HG03139 (cell line): ENCODE results near the gene RNASE13.

Experiments used
- ATAC-seq: cut with Tn5 transposase; IDR thresholded peaks from one replicate; pipeline ENCODE4 v1.9.1; 2021; ENCODE audit not compliant: unreplicated experiment

RNASE13 gene

DNA sequence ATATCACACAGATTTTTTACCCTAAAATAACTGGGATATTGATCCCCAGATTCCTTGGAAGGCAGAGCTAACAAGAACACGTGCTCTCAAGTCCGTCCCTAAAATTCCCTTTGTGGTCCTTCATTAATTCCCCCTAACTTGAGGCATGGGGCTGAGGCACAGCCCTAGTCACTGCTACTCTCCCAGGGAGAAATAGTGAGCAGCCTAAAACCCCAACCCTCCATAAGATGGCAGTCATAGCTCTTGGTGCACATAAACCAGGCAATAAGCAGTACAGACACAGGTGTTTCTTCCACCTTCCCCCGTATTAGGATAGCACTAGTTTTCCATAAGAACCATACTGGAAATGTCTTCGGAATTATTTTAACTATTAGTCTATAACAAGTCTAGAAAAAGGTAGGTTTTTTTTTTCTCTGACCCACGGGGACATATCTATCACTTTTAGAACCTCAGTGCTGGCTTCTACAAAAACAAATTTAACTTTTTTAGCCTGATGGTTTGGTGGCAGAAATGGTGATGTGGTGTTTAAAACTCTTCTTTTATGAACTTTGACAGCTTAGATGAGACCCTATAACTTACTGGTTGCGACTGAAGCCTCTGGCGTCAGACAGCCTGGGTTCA, 32.4 kb upstream of the RNASE13 start:
- ATAC-seq = no peak

DNA sequence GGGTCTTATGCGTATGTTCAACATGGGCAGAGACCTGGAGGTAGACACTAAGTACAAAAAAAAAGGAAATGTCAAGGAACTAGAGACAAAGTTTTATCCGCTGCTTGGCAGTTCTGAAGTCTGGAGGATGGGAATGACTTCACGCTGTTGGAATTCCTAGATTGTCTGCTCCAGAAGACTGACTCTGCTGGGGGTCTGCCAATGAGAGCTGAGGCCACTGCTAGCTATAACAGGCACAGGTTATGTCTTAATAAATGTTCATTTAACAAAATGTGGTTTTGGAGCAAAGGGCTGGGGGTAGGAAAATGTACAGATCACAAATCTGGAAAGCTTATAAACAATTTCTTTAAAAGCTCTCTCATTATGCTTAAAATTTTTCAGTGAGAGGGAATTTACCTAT, 28.9 kb upstream of the RNASE13 start:
- ATAC-seq = no peak

DNA sequence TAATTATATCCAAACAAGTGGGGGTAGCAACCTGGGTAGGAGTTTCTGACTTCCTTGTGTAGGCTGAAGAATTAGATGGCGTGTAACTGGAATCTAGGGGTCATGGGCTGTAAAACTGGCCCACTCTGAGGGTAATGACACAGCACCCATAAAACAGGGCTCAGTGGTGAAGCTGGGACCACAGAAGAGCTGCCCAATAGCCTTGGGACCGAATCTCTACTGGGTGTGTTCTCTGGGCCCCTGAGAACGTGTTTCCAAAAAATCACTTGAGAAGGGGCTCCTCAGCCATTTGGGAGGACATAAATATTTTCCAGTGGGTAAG, 26.7 kb upstream of the RNASE13 start:
- no peak for ATAC-seq

DNA sequence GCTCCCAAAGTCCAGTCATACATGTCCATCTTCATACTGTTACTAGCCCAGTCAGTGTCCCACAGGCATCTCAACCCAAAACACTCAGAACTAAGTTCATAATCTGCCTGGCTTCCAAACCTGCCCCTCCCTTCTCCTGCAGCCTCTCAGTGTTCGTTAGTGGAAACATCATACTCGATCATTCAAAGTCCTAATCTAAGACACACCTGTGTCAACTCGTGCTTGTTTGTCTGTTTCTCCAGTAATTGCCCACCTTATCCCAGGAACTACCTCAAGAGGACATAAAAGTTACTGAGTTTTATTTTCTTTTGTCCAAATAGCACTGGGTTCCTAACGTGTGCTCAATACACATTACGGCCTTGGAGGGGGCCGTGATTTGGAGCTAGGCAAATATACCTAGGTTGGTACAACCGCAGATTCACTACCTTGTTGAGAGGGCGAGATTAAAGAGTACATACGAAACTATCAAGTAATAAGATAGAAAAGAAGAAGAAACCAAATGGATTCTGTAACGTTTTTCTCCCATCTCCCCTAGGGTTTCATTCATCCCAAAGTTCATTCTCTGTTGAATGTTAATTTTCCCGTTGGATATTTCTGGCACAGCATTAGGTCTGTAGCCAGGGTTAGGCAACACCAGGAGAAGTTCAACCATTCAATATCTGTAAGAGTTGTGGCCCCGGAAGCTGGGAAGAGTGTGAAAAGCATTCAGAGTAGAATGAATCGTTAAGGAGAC, 26.2 kb upstream of the RNASE13 start:
- no peak for ATAC-seq

DNA sequence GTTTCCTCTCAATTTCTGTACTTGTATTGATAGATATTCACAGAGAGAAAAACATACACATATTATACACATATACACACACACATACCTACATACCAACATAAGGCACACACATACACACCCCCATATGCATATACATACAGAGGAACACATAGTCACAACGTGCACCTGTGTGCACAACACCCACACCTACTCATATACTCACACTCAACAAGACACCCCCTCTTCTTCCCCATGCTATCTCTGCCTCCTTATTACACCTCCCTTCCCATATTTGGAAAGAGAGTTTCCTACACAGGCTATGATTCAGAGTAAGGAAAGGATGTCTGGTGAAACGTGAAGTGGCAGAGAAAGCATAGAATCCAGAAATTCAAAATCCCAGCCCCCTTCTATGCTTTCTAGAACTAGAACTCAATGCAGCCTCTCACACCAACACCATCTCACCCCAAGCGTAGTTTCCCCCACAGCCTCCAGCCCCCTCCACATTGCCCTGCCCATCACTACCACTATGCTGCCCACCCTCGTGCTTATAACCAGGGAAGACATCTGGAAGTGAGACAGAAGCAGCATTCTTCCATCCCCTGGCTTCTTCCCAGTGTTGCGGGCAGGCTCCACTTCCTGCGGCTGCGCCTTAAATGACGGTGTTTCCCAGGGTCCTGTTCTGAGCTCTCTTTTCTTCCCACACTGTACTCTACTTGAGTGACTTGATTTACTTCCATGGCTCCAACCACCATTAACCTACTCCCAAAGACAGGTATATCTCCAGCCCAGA, 25.4 kb upstream of the RNASE13 start:
- ATAC-seq = no peak

DNA sequence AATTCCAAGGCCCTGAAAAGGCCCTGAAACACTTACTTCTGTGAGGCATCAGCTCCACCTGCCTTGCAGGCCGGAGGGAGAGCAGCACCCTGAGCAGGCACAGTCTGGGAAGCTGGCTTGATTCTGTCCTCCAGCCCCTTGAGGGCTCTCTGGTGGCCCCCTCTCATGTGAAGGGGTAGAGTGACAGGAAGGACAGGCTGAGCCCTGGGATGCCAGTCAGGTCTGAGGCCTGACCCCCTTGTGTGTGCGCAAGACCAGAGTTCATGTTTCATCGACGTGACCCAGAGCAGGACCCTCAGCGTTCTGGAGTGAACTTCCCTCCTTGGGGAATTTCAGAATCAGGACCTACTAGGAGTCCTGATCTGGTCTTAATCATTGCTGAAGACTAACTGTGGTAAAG, 24.3 kb upstream of the RNASE13 start:
- ATAC-seq = no peak

DNA sequence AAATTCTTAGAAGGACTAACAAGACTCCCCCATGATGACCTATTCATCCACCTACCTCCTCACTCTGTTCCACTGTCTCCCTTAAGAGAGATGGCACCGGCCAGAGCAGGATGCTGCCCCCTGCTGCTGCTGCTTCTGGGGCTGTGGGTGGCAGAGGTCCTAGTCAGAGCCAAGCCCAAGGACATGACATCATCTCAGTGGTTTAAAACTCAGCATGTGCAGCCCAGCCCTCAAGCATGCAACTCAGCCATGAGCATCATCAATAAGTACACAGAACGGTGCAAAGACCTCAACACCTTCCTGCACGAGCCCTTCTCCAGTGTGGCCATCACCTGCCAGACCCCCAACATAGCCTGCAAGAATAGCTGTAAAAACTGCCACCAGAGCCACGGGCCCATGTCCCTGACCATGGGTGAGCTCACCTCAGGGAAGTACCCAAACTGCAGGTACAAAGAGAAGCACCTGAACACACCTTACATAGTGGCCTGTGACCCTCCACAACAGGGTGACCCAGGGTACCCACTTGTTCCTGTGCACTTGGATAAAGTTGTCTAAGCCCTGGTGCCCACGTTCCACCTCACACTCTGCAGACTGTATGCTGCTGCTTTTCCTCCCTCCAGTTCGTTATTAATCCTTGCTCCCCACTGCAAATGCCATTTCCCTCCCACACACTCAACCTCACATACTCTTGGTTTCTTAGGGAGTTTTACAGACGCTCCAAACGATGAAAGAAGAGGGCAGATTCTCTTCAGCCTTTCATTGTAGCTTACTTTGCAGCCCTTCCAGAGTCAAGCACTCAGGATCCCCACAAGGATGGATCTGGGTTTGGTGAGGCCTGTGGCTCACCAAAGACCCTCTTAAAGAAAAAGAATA, 23.4 kb upstream of the RNASE13 start, which contains the start of gene RNASE8:
RNASE8 (plus strand) TSS at position 20 of the 873 bp plus-strand sequence; CDS start at position 91, 71 bp downstream.
- no peak for ATAC-seq

DNA sequence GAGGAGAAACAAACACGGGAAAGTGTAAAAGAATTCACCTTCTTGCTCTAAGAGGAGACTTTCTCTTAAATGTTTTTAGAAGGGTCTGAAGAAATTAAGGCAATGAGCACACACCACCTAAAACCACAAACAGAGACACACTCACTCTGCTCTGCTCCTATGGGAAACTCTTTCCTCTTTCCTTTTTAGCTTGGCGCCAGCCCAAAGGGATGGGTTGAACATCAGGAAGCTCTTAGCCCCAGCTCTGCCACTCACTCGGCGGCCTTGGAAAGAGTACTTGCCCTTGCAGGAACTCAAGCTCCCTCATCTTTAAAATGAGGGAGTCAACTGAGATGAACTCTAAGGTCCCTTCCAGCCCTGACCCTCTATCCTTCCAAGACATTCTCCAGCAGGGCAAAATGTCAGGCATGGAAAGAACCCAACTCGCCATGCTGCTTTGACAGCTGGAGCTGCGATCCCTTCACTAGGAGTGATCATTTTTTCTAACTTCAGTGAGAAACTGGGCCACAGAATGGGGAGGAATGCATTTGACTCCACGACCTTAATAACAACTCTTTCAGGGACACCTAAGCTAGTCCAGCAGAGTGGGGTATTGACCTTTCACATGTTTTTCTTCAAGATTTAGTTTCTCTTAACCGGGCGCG, 22.0 kb upstream of the RNASE13 start:
- no peak for ATAC-seq

DNA sequence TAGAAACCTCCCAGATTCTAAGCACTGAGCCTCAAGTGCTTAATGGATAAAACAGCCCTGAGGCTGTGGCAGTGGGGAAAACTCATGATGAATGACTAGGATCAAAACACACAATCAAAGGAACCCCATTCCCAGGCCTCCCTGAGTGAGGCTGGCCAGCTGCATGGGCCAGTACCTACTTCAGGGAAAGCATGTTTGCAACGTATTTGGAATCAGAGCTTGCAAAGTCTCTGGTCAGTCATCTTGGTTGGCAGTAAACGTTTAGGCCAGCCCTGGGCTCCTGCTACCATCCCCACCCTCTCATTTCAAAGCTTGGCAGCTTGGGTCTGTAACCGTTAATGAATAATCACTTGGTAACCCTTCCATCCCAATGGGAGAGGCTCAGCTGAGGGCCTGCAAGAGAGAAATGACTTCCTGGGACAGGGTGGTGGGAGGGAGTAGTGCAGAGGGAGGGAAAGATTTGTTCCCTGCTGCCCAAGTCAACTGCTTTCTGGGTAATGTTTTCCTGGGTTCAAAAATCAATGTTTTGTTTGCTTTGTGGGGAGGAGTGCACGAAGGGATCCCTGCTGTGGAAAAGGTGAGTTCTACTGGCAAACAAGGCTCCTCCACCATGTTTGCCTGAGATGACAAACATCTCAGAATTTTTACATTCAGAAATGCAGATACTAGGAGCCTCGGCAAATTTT, 21.0 kb upstream of the RNASE13 start:
- no peak for ATAC-seq

DNA sequence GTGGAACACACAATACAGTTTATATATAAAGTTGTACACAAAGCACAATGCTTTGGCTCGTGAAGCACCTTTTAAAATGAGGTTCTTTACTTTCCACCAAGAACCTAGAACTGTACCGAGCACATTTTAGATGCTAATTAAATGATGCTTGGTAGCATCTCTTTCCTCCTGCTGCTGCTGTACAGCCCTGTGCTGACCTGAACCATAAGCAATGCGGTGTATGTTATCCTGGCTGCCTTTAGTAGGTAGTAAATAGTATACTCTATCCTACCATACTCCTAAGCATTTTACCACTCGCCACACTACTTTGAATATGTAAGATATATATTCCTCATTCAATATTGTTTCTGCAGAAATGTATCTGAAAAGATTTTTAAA, 20.1 kb upstream of the RNASE13 start:
- ATAC-seq = no peak

DNA sequence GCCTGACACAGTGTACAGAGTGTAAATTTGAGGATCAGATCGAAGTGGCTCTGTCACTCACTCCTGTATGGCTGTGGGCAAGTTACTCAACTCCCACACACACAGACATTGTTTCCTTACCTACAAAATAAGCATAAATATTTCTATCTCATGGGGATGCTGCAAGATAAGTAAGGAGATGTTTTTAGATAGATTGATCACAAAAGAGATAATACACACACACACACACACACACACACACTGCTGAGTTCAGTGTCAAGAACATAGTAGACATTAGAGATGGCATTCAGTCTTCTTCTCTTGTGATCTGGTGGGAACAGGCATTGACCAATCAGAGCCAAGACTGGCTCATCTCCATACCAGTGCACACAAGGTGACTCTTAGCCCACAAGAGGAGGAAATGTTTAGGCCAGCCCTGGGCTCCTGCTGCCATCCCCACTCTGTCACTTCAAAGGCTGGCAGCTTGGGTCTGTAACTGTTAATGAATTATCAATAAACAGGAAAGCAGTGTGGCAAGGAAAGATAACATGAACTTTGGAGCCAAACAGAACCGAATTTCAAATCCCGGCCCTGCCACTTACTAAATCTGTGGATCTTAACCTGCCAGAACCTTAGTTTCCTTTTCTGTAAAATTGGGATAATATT, 19.6 kb upstream of the RNASE13 start:
- ATAC-seq = no peak

DNA sequence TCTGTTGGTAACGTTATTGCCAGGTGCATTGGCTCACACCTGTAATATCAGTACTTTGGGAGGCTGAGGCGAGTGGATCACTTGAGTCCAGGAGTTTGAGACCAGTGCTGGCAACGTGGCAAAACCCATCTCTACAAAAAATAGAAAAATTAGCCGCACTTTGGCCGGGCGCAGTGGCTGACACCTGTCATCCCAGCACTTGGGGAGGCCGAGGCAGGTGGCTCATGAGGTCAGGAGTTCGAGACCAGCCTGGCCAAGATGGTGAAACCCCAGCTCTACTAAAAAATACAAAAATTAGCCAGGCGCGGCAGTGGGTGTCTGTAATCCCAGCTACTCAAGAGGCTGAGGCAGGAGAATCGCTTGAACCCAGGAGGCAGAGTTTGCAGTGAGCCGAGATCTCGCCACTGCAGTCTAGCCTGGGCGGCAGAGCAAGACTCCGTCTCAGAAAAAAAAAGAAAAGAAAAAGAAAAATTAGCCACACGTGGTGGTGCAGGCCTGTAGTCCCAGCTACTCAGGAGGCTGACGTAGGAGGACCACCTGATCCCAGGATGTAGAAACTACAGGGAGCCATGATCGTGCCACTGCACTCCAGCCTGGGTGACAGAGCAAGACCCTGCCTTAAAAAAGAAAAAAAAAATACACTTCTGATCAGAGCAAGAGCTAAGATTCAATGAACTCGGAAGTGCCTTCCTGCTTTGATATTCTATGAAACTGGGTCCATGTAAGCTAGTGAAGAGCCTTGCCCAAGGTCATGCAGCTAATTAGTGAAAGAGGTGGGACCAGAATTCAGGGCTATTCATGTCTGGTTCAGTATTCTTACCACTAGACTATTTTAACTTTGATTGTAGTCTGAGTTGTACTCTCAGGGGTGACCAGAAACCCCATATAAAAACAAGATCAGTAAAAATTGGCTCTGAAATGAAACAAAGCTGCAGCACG, 18.8 kb upstream of the RNASE13 start:
- no peak for ATAC-seq

DNA sequence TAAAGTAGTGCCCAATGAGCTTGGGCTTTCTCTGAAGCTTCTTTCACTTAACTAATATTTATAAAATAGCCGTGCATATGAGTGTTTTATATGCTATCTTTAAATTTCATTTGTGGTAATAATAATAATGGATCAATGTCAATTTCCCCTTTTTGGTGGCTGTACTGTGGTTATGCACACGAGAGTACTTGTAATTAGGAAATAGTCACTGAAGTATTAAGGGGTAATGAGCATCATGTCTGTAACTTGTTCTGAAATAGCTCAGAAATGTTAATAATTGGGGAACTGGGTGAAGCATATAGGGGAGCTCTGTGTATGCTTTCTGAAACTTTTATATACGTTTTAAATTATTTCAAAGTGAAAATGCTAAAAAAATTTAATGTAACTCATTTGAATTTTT, 16.0 kb upstream of the RNASE13 start:
- ATAC-seq = no peak

DNA sequence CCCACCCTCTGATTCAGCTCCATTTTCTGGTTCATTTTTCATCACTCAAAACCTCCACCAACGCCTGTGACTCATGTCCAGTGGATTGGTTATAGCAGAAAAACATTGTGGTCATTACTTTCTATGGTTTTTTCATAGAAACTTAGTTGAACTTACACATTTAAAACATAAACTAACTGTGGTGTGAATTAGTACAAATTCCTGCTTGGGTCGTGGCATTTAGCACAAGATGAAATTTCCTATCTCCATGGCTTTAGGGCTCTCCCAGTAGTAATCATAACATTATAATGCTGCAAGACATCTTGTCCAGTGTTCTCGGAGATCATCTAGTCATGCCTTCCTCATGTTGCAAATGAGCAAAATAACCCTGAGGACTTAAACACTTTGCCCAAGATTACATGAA, 14.7 kb upstream of the RNASE13 start:
- ATAC-seq = no peak

DNA sequence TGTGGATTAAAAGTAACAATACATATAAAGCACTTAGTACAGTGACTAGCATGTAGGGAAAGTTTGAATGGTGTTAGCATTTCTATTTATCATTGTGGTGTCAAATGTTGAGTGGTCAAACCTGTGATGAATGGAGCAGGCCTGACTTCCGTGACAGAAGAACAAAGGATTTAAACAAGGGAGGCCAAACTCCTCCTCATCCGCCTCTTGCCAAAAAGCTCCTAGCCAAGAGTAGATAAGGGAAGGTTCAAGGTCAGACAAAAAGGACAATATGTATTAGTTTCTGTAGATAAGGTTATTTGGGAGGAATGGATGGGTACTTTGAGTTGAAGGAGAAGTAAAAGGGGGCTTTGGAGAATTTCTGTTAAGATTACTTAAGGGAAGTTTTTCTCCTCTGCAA, 14.0 kb upstream of the RNASE13 start:
- ATAC-seq = no peak

DNA sequence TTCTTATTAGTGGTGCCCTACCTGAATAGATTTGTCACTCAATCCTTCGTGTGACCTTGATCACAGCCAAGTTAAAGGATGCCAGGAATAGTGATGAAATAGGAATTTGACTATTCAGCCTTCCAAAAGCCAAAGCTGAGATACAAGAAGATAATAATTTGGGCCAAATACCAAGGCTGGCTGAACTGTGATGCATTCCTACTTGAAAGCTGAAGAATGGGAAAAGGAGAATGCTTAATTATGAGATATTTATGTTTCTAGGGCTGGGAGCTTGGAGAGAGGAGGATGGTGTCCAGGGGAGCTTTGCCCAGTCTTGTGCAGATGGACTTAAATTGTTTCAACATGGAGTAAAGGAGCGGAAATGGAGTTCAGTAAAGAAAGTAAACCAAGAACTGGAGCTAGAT, 12.8 kb upstream of the RNASE13 start:
- no peak for ATAC-seq

DNA sequence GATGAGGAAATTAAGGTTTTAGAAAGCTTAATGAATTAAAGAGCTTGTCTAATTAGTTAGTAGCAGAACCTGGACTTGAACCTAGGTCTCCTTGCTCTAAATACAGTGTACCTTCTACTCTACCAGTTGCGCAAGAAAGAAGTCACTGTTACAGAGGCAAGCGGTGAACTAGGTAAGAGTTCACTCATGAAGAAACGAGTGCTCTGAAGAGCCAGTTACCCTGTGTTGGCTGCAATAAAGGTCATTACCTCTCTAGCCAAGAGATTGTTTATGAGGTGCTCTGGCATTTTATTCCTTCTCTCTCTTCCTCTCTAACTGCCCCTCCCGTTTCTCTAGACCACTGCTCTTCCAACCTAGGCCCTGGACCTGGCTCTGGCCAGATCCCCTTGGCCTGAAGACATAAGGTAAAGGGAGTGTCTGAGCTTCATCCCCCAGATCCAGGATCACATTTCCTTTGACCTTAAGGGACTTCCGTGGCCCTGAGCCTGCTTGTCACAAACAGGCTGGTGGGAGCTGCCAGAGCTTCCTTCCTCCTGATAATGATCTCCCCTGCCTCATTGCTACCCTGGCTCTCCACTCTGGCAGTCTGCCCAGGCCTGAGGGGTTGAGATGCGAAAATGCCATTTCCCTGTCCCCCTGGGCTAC, 9.5 kb upstream of the RNASE13 start:
- ATAC-seq = no peak

DNA sequence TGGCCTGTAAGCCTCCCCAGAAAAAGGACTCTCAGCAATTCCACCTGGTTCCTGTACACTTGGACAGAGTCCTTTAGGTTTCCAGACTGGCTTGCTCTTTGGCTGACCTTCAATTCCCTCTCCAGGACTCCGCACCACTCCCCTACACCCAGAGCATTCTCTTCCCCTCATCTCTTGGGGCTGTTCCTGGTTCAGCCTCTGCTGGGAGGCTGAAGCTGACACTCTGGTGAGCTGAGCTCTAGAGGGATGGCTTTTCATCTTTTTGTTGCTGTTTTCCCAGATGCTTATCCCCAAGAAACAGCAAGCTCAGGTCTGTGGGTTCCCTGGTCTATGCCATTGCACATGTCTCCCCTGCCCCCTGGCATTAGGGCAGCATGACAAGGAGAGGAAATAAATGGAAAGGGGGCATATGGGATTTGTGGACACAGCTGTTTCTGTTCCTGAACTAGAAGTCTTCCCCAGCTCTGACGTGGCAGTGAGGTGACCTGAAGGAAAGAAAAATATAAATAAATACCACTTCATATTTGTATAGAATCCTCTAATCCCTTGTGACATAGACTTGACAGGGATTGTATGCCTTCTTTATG, 8.9 kb upstream of the RNASE13 start:
- no peak for ATAC-seq
